HUES64 (cell line): ENCODE results near the gene C1QTNF12.

ENCODE experiments used
- H3K27ac ChIP-seq: 2 replicates; pipeline ENCODE4 v1.7.0; 2013; ENCODE audit warnings: low read depth, low read length, inconsistent platforms
- H3K27me3 ChIP-seq: 2 replicates; pipeline ENCODE4 v1.6.1; 2013; ENCODE audit warnings: mild to moderate bottlenecking, low read length; ENCODE audit not compliant: insufficient read depth
- H3K36me3 ChIP-seq: 2 replicates; pipeline ENCODE4 v1.6.1; 2013; ENCODE audit warnings: mild to moderate bottlenecking, low read length; ENCODE audit not compliant: insufficient read depth
- H3K4me1 ChIP-seq: 2 replicates; pipeline ENCODE4 v1.6.1; 2013; ENCODE audit warnings: mild to moderate bottlenecking, low read length, moderate library complexity; ENCODE audit not compliant: insufficient read depth
- H3K4me3 ChIP-seq: 2 replicates; pipeline ENCODE4 v1.5.1; 2013; ENCODE audit warnings: mild to moderate bottlenecking, low read length, moderate library complexity
- H3K9ac ChIP-seq: 2 replicates; pipeline ENCODE4 v1.6.1; 2013; ENCODE audit warnings: mild to moderate bottlenecking, low read depth, low read length
- H3K9me3 ChIP-seq: 2 replicates; pipeline ENCODE4 v1.6.1; 2013; ENCODE audit warnings: low read depth, low read length; ENCODE audit not compliant: insufficient read depth
- WGBS: fragments of 150-250, 120-280 bp; methylation state at CpG from one replicate; pipeline ENCODE4 v1.1.7; 2013; ENCODE audit warnings: missing lambda C conversion rate; 5-methylcytosine and 5-hydroxymethylcytosine counted together

Gene C1QTNF12

GRCh38 chr1:1287288-1288110 is 41.0 kb upstream of the C1QTNF12 start:
- Histone ChIP-seq H3K9ac (no peak overlapping the region), H3K4me3 (no peak overlapping the region), H3K27me3 (no peaks in the 10 kb centered on the region), H3K36me3 (no peaks in the 10 kb centered on the region), H3K27ac (no peak overlapping the region), H3K4me1 (no peaks in the 10 kb centered on the region), H3K9me3 (no peaks in the 10 kb centered on the region)
- 95% methylated on average over 41 of the region's 46 CpGs for WGBS

DNA sequence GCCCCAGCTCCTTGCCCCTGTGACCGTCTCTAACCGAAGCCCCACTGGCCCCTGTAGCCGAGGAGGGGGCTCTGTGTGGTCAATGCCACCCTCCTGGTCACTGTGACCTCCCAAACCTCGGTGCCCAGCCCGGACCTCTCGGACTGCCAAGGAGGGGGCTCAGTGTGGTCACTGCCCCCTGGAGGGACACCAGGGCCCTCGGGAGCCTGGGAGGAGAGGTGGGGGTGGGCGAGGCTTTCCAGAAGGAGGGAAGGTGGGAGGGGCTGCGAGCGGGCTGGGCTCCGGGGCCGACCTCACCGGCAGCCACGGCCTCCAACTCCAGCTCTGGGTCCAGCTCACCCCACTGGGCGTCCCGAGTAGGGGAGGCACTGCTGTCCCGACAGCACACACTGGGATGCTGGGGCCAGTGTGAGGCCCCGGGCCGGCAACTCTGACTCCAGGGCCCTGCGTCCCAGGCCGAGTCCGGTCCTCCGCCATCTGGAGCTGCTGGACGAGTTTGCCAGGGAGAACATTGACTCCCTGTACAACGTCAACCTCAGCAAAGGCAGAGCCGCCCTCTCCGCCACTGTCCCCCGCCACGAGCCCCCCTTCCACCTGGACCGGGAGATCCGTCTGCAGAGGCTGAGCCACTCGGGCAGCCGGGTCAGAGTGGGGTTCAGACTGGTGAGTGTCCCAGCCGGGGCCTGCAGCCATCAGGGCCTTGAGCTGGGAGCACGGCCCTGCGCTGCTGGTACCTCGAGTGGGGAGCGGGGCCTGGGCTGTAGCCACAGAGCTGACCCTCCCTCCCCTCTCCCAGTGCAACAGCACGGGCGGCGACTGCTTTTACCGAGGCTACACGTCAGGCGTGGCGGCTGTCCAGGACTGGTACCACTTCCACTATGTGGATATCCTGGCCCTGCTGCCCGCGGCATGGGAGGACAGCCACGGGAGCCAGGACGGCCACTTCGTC is 40.1 kb upstream of the C1QTNF12 start:
- Histone ChIP-seq H3K4me3 (no peak overlapping the region), H3K9ac (no peak overlapping the region), H3K36me3 (no peaks in the 10 kb centered on the region), H3K9me3 (no peaks in the 10 kb centered on the region), H3K4me1 (no peaks in the 10 kb centered on the region), H3K27me3 (no peaks in the 10 kb centered on the region), H3K27ac (no peak overlapping the region)
- WGBS, result 88% methylated on average over 50 of the region's 50 CpGs

DNA sequence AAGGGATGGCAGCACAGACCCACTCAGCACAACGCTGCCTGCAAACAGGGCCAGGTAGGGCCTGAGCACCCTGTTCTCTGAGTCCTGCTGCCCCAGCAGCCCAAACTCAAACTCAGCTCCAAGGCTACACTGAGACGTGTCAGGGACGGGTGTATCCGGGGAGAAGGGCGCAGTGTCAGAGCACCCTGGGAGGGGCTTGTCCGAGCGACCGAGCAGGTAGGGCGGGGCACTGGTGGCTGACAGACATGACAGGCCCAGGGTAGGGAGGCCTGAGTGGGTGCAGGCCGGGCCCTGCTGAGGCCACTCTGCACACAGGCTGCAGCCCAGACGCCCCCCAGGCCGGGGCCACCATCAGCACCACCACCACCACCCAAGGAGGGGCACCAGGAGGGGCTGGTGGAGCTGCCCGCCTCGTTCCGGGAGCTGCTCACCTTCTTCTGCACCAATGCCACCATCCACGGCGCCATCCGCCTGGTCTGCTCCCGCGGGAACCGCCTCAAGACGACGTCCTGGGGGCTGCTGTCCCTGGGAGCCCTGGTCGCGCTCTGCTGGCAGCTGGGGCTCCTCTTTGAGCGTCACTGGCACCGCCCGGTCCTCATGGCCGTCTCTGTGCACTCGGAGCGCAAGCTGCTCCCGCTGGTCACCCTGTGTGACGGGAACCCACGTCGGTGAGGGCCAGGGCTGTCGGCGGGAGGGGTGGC is 39.2 kb upstream of the C1QTNF12 start:
- no peak overlapping the region for H3K9ac ChIP-seq
- H3K27me3 ChIP-seq, result no peaks in the 10 kb centered on the region
- no peak overlapping the region for H3K27ac ChIP-seq
- H3K9me3 ChIP-seq, result no peaks in the 10 kb centered on the region
- H3K4me3 ChIP-seq, result no peak overlapping the region
- 89% methylated on average over 37 of the region's 37 CpGs for WGBS
- H3K4me1 ChIP-seq, result no peaks in the 10 kb centered on the region
- no peaks in the 10 kb centered on the region for H3K36me3 ChIP-seq

DNA sequence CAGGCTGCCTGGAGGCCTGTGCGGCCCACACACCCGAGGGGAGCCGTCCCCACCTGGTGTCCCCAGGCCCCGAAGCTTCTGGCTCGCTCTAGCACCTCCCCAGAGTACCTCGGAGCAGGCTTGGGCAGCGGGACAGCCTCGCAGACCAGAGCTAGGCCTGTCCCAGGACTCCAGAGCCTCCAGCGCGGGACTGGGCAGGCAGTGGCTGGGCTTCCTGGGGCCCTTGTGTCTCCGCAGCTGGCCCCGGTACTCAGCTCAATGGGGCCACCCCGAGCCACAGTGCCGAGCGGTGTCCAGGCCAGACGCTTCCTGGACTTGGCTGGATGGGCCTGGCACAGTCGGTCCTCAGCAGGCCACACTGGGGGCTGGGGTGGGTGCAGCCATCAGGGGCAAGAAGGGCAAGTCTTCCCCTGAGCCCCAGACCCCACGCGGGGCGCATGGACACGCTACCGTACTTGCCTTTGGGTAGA is 38.6 kb upstream of the C1QTNF12 start:
- H3K4me3 ChIP-seq, result no peak overlapping the region
- H3K36me3 ChIP-seq, result no peaks in the 10 kb centered on the region
- H3K9me3 ChIP-seq, result no peaks in the 10 kb centered on the region
- H3K9ac ChIP-seq, result no peak overlapping the region
- H3K4me1 ChIP-seq, result no peaks in the 10 kb centered on the region
- no peaks in the 10 kb centered on the region for H3K27me3 ChIP-seq
- 94% methylated on average over 22 of the region's 22 CpGs for WGBS
- H3K27ac ChIP-seq, result no peak overlapping the region

GRCh38 chr1:1284221-1285101 is 37.9 kb upstream of the C1QTNF12 start:
- 93% methylated on average over 28 of the region's 32 CpGs for WGBS
- no peaks in the 10 kb centered on the region for H3K27me3 ChIP-seq

GRCh38 chr1:1283821-1284220 is 37.3 kb upstream of the C1QTNF12 start:
- no peak overlapping the region for H3K9ac ChIP-seq
- no peaks in the 10 kb centered on the region for H3K4me1 ChIP-seq

More at GRCh38 chr1:1284221-1285101, 37.9 kb upstream of the C1QTNF12 start:
- Histone ChIP-seq H3K4me3 (no peak overlapping the region), H3K27ac (no peak overlapping the region), H3K9me3 (no peaks in the 10 kb centered on the region), H3K4me1 (no peaks in the 10 kb centered on the region), H3K9ac (no peak overlapping the region), H3K36me3 (no peaks in the 10 kb centered on the region)

GRCh38 chr1:1282998-1283397 is 36.5 kb upstream of the C1QTNF12 start:
- Histone ChIP-seq H3K9me3 (no peaks in the 10 kb centered on the region), H3K27me3 (no peaks in the 10 kb centered on the region)
- 93% methylated on average over 14 of the region's 14 CpGs for WGBS

More at GRCh38 chr1:1283821-1284220, 37.3 kb upstream of the C1QTNF12 start:
- H3K4me3 ChIP-seq, result no peak overlapping the region
- H3K9me3 ChIP-seq, result no peaks in the 10 kb centered on the region
- H3K36me3 ChIP-seq, result no peaks in the 10 kb centered on the region
- WGBS, result 62% methylated on average over 4 of the region's 9 CpGs
- H3K27me3 ChIP-seq, result no peaks in the 10 kb centered on the region
- H3K27ac ChIP-seq, result no peak overlapping the region

GRCh38 chr1:1281533-1282321 is 35.2 kb upstream of the C1QTNF12 start:
- Histone ChIP-seq H3K9me3 (no peaks in the 10 kb centered on the region), H3K27ac (no peak overlapping the region), H3K4me3 (no peak overlapping the region), H3K27me3 (no peaks in the 10 kb centered on the region), H3K36me3 (no peaks in the 10 kb centered on the region), H3K9ac (no peak overlapping the region), H3K4me1 (no peaks in the 10 kb centered on the region)
- 83% methylated on average over 26 of the region's 26 CpGs for WGBS

More at GRCh38 chr1:1282998-1283397, 36.5 kb upstream of the C1QTNF12 start:
- H3K9ac ChIP-seq, result no peak overlapping the region
- H3K4me3 ChIP-seq, result no peak overlapping the region
- no peaks in the 10 kb centered on the region for H3K36me3 ChIP-seq
- no peaks in the 10 kb centered on the region for H3K4me1 ChIP-seq
- H3K27ac ChIP-seq, result no peak overlapping the region

- no peak overlapping the region for H3K27ac ChIP-seq
- no peaks in the 10 kb centered on the region for H3K36me3 ChIP-seq
- no peaks in the 10 kb centered on the region for H3K9me3 ChIP-seq
- H3K4me1 ChIP-seq, result no peaks in the 10 kb centered on the region
- 92% methylated on average over 21 of the region's 21 CpGs for WGBS
- H3K27me3 ChIP-seq, result no peaks in the 10 kb centered on the region
- no peak overlapping the region for H3K9ac ChIP-seq
- no peak overlapping the region for H3K4me3 ChIP-seq
Observed at GRCh38 chr1:1280782-1281481, 34.4 kb upstream of the C1QTNF12 start.
